Activated gamma-delta T cell treated with Interleukin-2 at 50 U/mL for 16 hours (primary cell): Measurements from ENCODE around the gene VTN.
"Not testable (repeated sequence)": the region's sequence is repeated elsewhere in the genome, so short reads cannot be mapped to it uniquely, and the experiment has no call there.

ENCODE experiments used
- DNase-seq: peaks from one replicate; pipeline ENCODE4 v3.0.0-alpha.2; 2020

VTN gene

GRCh38 chr17:28339431-28339830 is 30.7 kb downstream of the VTN start:
- no peak for DNase-seq

GRCh38 chr17:28338769-28339212 is 31.3 kb downstream of the VTN start:
- not testable (repeated sequence) for DNase-seq

GRCh38 chr17:28338056-28338768 is 31.9 kb downstream of the VTN start:
- no peak for DNase-seq

GRCh38 chr17:28335959-28336871 is 33.9 kb downstream of the VTN start:
- no peak for DNase-seq

- peak; percentile 97 for DNase-seq
These were observed 34.7 kb downstream of the VTN start, which contains the start of the genes IFT20 and TNFAIP1 for GRCh38 chr17:28335201-28335958. TSS of gene IFT20 (minus strand) at chr17:28335472. CDS start at chr17:28331985, 3,487 bp downstream. TSS of gene TNFAIP1 (plus strand) at chr17:28335761. CDS start at chr17:28339522, 3,761 bp downstream.

- no peak for DNase-seq
These were observed 35.4 kb downstream of the VTN start for GRCh38 chr17:28334666-28335200.

- no peak for DNase-seq
These were observed 35.9 kb downstream of the VTN start for GRCh38 chr17:28334171-28334570.

- DNase-seq = no peak
These were observed 36.9 kb downstream of the VTN start for GRCh38 chr17:28333083-28333746.

GRCh38 chr17:28331891-28332420 is 38.2 kb downstream of the VTN start:
- no peak for DNase-seq

- no peak for DNase-seq
These were observed 39.4 kb downstream of the VTN start for GRCh38 chr17:28330671-28331070.

GRCh38 chr17:28328325-28328724 is 41.8 kb downstream of the VTN start:
- no peak for DNase-seq

GRCh38 chr17:28327709-28328108 is 42.4 kb downstream of the VTN start:
- DNase-seq = no peak

GRCh38 chr17:28327031-28327607 is 43.0 kb downstream of the VTN start:
- DNase-seq = no peak

GRCh38 chr17:28326114-28326513 is 44.0 kb downstream of the VTN start:
- DNase-seq = no peak

- DNase-seq = no peak
These were observed 44.9 kb downstream of the VTN start for GRCh38 chr17:28325211-28325610.

- no peak for DNase-seq
These were observed 45.3 kb downstream of the VTN start for GRCh38 chr17:28324781-28325180.

GRCh38 chr17:28324267-28324745 is 45.8 kb downstream of the VTN start:
- no peak for DNase-seq

GRCh38 chr17:28320215-28321061 is 49.7 kb downstream of the VTN start:
- DNase-seq = no peak

- no peak for DNase-seq
These were observed 50.5 kb downstream of the VTN start for GRCh38 chr17:28319598-28319935.
